Jurkat, Clone E6-1 (cell line): ENCODE results near the gene PAFAH1B1.

Source experiments
- DNase-seq: peaks from one replicate; pipeline ENCODE4 v3.0.0-alpha.2; 2011; ENCODE audit warnings: low read depth, low spot score
- H3K4me3 ChIP-seq: 2 replicates; pipeline ENCODE4 v1.5.1; 2011; ENCODE audit warnings: mild to moderate bottlenecking, low read length, control low read depth, moderate library complexity

Gene PAFAH1B1

DNA sequence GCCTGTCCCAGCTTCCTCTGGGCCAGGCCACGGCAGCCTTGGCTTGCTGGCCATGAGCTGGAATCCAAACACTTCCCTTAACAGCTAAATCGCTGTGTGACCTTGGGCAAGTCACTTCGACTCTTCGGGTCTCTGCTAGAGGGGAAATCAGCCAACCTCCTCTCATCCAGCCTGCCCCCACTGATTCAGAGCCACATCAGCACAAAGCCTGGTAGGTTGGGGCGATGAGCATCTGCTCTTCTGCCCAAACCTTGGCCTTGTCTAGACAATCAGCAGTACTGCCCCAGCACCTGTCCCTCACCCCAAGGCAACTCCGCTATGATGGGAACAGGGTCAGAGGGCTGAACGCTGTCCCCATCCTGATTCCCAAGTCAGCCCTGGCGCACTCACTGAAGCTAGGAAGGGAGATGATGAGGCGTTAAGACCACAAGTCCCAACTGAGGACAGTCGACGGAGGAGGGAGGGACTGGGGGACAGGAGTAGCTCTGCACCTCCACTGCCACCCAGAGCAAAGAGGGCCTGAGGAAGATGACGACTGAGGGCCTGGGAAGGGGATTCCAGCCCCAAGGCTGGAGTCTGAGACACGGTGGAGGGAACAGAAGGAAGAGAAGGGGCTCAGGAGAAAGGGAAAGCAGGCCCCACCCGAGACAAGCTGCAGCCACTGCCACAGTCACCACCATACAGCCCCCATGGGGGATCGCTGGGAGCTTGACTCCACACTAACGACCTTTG is 116.8 kb downstream of the PAFAH1B1 start:
- no peak for DNase-seq
- peak overlapping the region; percentile 90 for H3K4me3 ChIP-seq

DNA sequence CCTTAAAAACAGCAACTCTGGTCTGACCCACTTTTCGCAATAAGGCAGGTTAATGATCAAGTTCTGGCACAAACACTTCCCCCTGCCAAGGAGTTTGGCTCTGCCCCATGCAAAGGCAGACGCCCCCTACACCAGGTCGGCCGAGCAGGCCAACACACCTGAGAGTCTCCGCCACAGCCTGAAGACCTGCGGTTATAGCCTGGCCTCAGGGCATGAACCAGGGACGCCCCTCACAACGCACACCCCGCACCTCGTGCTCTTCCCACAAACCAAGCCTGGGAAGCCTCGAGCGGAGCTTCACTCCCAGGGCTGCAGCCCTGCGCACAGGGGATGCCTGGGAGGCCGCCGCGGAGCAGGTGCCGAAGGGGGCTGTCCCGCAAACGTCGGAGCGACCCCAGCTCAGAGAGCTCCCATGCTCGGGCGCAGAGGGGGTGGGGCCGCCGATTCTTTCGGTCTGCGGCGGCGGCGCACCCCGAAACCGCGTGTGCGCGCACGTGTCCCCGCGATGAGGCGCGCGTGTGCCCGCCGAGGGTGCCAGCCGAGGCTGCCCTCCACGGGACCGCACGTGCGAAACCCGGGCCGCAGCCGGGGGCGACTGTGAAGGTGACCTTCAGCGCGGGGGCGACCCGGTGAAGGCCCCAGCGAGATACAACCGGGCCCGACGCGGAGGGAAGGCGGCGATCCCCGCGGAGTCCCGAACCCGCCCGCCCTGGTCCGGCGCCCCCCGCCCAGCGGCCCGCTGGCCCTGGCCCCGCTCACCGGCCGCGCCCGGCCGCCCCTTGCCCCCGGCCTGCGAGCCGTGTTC is 117.6 kb downstream of the PAFAH1B1 start:
- H3K4me3 ChIP-seq, result peak overlapping the region; percentile 90

DNA sequence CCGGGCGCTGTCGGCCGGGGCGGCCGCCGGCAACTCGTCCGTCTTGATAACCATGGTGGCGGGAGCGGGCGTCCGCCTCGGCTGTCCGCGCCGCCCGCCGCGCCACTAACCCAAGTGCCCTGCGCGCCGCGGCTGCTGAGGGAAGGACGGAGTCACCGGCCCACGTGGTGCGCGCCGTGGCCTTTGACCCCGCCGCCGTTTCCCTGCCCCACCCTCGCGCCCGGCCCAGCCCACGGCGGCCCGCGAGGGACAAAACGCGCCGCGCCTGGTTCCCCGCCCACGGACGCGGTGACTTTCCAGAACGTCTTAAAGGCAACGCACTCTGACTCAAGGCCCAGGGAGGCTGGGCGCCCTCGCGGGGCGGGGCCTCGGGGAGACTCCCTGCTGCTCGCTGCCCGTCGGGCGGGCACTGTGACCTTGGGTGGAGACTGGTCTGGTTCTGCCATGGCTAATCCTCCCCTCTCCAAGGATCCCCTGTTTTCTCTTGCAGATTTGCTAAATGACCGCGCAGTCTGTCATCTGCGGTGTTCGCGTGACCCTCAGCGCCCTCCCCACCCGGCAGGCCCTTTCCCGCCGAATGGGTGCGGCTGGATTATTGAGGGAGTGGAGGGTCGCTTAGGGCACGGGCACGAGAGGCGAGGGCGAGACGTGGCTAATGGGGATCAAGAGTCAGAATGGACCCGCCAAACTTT is 118.3 kb downstream of the PAFAH1B1 start, which contains the start of gene CLUH:
Gene CLUH, minus strand, starts transcription at position 157 of the 692 bp plus-strand sequence. Its CDS starts 103 bp downstream, at position 54.
- H3K4me3 ChIP-seq, result peak within 1 kb of the TSS; percentile 90
- DNase-seq, result peak; percentile 93

More for the DNA sequence above, 117.6 kb downstream of the PAFAH1B1 start:
- no peak for DNase-seq

DNA sequence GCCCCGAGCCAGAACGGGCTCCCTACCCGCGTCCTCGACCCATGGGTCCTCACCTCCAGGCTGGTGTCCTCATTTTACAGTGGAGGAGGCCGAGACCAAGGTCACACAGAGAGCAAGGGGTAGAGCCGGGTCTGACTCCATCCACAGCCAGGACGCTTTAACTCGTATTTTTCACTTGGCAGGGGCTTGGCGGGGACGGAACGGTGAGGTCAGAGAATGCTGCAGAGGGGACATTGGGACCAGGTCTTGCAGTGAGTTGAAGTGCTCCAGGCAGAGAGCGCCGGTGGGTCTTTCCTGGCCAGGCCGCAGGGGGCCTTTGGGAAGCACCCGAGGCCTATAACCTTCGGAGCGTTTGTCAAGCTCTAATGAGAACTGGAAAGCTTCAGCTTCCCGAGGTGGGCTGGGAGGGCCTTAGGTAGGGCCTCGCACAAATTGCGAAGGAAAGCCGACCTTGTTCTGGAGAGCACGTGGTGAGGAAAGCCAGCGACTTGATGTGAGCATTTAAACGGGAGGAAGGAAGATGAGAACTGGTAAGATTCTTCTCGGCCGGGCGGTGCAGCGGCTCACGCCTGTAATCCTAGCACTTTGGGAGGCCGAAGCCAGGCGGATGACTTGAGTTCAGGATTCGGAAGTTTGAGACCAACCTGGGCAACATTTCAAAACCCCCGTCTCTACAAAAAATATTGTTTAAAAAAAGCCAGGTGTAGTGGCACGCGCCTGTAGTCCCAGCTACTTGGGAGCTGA is 119.0 kb downstream of the PAFAH1B1 start:
- H3K4me3 ChIP-seq, result peak overlapping the region; percentile 90
- DNase-seq, result no peak

DNA sequence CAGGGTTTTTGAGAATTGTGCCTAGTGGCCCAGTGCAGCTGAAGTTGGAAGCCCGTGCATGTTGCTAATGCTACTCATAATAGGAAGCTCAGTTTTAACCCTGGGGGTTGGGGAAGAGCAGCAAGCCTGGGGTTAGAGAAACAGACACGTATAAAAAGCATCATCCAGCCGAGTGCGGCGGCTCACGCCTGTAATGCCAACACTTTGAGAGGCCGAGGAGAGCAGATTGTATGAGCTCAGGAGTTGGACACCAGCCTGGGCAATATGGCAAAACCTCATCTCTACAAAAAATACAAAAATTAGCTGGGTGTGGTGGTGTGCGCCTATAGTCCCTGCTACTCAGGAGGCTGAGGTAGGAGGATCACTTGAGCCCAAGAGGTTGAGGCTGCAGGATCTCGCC is 120.4 kb downstream of the PAFAH1B1 start:
- H3K4me3 ChIP-seq, result no peak overlapping the region
- no peak for DNase-seq

DNA sequence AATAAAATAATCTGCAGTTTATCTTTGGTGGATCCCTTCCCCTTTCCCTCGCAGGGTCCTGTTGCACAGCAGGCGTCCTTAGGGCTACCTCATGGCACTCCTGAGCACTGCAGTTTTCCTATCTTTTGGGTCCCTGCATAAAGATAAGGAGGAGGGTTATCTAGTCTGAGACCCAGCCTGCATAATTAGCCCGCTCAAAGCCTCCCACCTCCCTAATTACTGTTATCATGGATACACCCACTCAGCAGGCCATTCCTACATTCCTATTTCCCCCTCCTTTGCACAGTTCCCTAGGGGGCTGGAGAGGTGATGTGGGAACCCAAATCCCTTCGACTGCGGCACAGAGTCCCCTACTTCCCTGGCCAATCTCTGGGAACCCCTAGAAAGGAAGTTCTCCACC is 123.2 kb downstream of the PAFAH1B1 start:
- DNase-seq, result no peak
- no peak overlapping the region for H3K4me3 ChIP-seq

DNA sequence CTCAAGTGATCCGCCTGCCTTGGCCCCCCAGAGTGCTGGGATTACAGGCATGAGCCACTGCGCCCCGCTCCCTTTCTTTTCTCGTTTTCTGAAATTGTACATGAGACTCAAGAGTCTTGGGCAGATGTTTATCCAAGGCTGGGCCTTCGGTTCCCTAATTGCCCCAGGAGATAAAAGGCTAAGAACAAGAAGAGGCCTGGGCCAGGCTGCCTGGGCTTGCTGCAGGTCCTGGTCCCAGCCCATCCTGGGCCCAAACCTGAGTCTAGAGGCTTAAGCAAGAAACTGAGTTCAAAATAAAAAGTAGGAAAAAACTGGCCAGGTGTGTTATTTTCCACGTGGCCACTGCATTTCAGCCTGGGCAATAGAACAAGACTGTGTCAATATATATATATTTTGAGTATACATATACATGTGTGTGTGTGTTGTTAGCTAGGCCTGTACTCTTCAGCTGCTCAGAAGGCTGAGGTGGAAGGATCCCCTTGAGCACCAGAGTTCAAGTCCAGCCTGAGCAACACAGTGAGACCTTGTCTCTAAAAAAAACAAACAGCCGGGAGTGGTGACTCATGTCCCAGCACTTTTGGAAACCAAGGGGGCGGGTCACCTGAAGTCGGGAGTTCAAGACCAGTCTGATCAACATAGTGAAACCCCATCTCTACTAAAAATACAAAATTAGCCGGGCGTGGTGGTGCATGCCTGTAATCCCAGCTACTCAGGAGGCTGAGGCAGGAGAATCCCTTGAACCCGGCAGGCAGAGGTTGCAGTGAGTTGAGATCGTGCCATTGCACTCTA is 124.9 kb downstream of the PAFAH1B1 start:
- DNase-seq, result no peak
- H3K4me3 ChIP-seq, result no peak overlapping the region

DNA sequence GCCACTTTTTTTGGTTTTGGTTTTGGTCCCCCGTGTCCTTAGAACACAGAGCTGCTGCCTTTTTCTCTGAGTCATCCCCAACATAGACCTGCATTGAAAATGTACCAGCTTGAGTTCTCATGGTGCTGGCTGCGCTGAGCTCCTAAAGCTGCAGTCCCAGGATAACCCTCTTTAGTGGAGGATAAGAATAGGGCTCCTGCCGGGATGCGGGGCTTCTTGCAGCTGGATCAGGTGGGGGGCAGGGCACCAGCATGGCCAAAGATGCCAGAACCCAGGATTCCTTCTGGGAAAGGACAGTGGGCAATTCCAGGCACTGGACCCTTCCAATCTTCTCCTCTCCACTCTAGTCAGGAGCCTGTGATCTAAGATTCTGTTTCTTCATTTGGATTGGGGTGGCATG is 126.4 kb downstream of the PAFAH1B1 start:
- H3K4me3 ChIP-seq, result no peak overlapping the region
- no peak for DNase-seq

DNA sequence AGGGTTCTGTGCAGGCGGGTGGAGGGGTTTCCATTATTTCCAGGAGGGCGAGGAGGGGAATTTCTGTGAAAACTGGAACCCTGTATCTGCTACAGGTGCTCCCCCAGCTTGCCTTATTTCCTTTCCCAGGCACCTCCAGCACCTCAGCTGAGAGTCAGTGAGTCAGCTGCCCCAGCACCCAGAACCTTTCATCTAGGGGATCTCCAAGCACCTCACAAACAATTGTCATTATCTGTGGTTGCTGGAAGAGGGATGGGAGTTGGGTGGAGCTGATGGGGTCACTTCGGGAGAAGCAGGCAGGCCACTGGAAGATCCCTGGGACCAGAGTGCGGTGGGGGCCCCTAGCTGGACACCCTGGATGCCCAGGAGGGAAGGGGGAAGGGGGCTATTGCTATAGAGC is 128.1 kb downstream of the PAFAH1B1 start:
- no peak for DNase-seq
- H3K4me3 ChIP-seq, result no peak overlapping the region

DNA sequence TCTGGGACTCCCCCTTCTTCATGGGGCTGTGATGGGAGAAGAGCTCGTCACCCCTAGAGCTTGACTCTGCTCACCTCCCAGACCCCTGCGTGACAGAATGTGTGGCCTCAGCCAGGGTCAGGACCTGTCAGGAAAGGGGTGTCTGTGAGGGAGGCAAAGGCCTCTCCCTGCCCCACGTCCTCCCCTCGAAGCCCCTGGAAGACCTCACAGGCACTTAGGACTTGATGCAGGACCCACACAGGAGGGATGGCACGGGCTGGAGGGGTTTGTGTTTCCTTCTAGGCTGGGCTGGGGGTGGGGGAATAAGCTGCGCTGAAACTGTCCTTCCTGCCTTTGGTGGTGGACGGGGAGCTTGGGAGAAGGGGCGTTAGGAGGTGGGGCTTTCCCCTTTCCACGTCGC is 129.2 kb downstream of the PAFAH1B1 start:
- no peak overlapping the region for H3K4me3 ChIP-seq
- no peak for DNase-seq

DNA sequence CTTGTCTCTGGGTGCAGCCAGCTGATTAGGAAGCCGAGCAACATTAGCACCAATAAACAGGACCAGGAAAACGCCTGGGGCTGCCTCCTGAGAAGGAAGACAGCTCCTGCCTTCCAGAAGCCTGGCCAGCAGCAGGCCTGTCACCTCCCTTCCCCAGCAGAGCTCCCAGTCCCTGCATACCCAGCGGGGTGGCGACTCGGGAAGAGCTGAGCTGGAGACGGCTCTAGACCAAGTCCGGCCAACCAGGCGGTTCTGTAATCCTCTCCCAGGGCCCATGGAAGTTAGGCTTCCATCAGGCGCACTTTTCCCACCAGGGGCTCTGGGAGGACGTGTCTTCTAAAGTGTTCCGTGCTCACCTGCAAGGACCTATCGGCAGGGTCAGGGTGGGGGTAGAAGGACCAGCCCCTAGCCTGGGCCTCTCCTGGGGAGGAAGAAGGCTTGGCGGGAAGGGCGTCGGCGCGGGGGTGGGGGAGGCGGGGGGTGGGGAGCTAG is 130.1 kb downstream of the PAFAH1B1 start:
- DNase-seq, result no peak
- no peak overlapping the region for H3K4me3 ChIP-seq

DNA sequence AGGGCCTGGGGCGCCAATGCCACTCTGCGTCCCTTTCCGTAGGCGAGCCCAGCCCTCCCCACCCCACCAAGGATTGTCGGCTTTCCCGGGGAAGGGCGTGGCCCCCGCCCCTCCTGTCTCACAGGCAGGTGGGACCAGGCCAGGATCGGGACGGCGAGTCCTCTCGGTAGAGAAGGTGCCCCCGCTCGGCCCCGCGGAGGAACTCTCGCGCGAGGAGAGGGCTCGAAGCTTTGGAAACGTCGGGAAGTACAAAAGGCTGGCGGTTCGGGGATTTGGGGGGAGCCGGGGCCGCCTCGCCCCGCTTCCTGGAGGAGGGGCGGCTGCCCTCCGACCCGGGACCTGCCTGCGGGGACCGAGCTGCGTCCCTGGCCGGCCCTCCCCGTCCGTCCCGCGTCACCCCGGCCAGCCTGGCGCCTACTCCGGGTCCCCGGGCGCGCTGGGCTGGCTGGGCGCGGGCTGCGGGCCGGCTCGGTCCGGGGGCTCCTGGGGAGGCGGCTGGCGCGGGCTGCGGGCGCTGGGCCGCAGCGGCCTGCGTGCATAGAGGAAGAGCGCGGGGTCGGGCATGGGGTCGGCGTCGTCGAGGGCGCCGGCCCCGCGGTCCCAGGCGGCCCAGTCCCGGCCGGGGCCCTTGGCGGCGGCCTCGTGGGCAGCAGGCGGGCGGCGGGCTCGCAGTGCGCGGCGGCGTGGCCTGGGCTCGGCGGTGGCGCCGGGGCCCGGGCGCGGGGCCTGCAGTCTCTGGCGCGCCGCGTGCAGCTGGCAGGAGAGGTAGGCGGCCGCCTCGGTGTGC is 130.7 kb downstream of the PAFAH1B1 start:
- no peak for DNase-seq
- H3K4me3 ChIP-seq, result no peak overlapping the region

DNA sequence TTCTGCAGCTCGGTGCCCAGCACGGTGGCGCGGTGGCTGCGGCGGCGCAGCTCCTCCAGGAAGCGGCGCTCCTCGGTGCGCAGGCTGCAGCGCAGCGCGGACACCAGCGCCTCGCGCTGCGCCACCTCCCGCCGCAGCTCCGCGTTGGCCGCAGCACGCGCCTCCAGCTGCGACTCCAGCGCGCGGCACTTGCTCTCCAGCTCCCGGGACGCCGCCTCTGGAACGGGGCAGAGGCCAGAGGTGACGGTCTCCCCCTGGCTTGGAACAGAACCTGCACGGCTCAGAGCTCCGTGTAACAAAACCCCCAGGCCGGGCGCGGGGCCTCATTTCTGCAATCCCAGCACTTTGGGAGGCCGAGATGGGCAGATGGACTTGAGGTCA is 131.3 kb downstream of the PAFAH1B1 start:
- peak; percentile 22 for DNase-seq
- H3K4me3 ChIP-seq, result no peak overlapping the region

DNA sequence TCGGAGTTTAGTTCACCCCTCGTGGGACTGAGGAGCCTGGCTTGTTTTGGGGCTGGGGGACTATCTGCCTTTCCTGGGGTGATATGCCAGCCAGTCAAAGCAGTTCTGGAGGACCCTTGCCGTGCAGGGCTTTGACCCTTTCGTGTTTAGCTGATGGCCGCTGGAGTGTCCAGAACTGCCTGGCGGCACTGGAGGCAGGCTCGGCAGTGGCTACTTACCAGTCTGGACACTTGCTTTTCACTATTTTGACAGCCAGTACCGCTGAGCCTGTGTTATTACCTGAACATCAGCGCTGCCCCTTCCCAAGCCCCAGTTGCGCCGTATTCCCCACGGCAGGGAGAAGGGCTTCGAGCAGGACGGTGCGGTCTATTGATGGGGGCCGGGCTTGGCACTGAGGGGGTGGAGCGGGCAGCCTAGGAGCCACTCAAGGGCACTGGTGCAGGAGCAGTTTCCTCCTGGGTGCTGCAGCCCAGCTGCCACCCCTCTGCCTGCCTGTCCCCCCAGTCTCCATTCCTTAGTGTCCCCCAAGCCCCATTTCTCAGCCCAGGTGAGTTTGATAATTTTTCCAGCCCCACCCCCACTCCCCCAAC is 137.4 kb downstream of the PAFAH1B1 start:
- no peak overlapping the region for H3K4me3 ChIP-seq
- no peak for DNase-seq

DNA sequence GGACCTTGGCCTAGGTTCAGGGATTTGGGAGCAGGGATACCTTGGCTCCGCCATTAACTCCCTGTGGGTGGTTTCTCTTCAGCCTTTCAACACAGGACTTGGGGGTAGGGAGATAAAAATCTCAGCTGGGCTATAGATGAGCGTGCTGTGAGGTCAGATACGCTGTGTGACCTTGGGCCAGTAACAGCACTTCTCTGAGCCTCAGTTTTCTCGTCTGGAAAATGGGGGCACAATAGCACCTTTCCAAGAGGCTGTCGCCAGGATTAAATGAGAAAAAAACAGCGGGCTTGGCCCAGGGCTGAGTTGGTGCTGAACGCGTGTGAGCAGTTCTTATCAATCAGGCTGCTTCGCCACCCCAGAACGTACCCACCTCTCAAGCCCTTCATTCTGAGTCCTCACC is 138.4 kb downstream of the PAFAH1B1 start:
- H3K4me3 ChIP-seq, result no peak overlapping the region
- DNase-seq, result no peak

DNA sequence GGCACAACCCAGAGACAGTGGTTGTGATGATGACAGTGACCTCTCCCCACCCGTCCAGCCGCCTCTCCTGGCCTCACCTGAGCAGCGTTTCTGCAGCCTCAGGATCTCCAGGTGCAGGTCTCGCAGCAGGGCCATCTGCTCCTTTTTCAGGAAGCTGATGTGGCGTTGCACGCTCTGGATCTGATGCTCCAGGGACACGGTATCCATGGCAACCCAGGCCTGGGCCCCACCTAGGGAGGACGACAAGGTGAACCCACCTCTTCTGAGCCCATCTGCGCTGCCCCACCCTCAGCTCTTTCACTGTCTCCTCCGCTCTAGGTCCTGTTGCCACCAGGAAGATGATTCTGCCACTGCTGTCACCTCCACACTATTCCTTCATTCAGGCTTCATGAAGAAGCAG is 141.5 kb downstream of the PAFAH1B1 start:
- no peak overlapping the region for H3K4me3 ChIP-seq

More for the DNA sequence above, 141.5 kb downstream of the PAFAH1B1 start:
- DNase-seq, result no peak
